ENCODE results near the gene FOCAD. TPM values are rescaled to one million over a fixed set of nuclear protein-coding genes. Genes with fewer than 3 reads are reported as not detected.

The FOCAD gene
- total RNA-seq, 1 donor, result 93.7 TPM

GRCh38 chr9:20848490-20848889 is 164.4 kb downstream of the FOCAD start:
- H3K4me3 ChIP-seq (ENCODE audit: low read depth, low read length), result no peak overlapping the region
- peak; percentile 48 for DNase-seq (ENCODE audit: low read depth)
- TF ChIP-seq, protein P1, sequence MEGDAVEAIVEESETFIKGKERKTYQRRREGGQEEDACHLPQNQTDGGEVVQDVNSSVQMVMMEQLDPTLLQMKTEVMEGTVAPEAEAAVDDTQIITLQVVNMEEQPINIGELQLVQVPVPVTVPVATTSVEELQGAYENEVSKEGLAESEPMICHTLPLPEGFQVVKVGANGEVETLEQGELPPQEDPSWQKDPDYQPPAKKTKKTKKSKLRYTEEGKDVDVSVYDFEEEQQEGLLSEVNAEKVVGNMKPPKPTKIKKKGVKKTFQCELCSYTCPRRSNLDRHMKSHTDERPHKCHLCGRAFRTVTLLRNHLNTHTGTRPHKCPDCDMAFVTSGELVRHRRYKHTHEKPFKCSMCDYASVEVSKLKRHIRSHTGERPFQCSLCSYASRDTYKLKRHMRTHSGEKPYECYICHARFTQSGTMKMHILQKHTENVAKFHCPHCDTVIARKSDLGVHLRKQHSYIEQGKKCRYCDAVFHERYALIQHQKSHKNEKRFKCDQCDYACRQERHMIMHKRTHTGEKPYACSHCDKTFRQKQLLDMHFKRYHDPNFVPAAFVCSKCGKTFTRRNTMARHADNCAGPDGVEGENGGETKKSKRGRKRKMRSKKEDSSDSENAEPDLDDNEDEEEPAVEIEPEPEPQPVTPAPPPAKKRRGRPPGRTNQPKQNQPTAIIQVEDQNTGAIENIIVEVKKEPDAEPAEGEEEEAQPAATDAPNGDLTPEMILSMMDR (IDR thresholded peaks at IDR 0.05; ENCODE audit: insufficient read depth, low read depth, low read length), result no peak

DNA sequence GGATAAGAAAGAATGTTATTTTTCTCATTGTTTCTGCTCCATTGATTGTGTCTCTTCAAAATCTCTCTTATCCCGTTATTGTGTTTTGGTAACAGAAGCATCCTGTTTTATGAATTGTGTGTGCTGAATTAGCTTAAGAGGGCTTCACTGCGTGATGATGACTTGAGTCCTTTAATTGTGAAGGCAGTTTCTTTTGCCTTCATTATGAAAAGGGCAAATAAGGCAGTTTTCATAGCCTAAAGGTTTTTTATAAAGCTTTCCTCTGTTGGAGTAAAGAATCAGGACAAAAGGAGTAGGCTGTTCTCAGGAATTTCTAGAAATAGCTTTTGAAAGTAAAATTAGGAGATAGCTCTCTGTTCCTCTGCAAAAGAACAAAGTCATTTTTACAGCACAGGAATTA is 169.8 kb downstream of the FOCAD start:
- no peak for DNase-seq (ENCODE audit: low read depth)
- TF ChIP-seq, protein P1 (IDR thresholded peaks at IDR 0.05; ENCODE audit: insufficient read depth, low read depth, low read length), result no peak
- H3K4me3 ChIP-seq (ENCODE audit: low read depth, low read length), result no peak overlapping the region

GRCh38 chr9:20854444-20854843 is 170.4 kb downstream of the FOCAD start:
- TF ChIP-seq, protein P1 (IDR thresholded peaks at IDR 0.05; ENCODE audit: insufficient read depth, low read depth, low read length), result no peak
- no peak overlapping the region for H3K4me3 ChIP-seq (ENCODE audit: low read depth, low read length)
- peak; percentile 84 for DNase-seq (ENCODE audit: low read depth)

DNA sequence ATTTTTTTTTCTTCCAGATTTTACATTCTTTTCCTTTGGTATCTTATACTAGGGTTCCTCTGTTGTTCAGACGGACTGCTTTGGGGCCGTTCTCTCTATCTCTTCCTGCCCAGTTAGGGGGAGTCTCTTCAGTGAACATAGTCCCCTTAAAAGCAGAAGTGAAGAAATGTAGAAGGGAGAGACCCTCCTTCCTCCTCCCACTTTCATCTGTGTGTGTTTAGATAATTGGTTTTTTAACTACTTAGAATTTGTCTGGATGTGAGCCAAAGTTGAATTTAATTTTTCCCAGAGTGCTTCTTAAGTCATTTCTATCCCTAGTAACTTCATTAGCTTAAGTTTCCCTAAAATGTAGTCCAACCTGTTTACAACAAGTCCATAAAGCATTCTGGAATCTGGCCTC is 179.9 kb downstream of the FOCAD start:
- no peak overlapping the region for H3K4me3 ChIP-seq (ENCODE audit: low read depth, low read length)
- TF ChIP-seq, protein P1 (IDR thresholded peaks at IDR 0.05; ENCODE audit: insufficient read depth, low read depth, low read length), result no peak
- DNase-seq (ENCODE audit: low read depth), result no peak

GRCh38 chr9:20865347-20865746 is 181.3 kb downstream of the FOCAD start:
- DNase-seq (ENCODE audit: low read depth), result no peak
- no peak overlapping the region for H3K4me3 ChIP-seq (ENCODE audit: low read depth, low read length)
- TF ChIP-seq, protein P1 (IDR thresholded peaks at IDR 0.05; ENCODE audit: insufficient read depth, low read depth, low read length), result no peak

DNA sequence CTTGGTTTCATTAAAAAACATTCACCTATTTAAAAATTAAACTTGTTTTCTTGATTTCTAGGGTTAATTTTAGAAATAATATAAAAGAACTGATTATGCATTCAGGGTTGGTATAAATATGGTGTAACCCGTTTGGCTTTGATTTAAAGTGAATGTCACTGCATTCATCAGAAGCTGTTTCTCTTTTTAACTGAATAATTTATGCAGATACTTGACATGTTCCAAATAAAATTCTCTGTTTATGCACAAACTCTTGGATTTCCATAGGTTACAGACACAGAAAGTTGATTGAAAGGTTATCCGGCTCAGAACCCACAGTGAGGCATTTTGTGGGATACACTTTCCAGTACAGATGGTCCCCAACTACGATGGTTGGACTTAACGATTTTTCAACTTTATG is 186.1 kb downstream of the FOCAD start:
- TF ChIP-seq, protein P1 (IDR thresholded peaks at IDR 0.05; ENCODE audit: insufficient read depth, low read depth, low read length), result no peak
- H3K4me3 ChIP-seq (ENCODE audit: low read depth, low read length), result no peak overlapping the region
- DNase-seq (ENCODE audit: low read depth), result no peak

GRCh38 chr9:20872340-20872977 is 188.4 kb downstream of the FOCAD start:
- peak; percentile 86 for DNase-seq (ENCODE audit: low read depth)
- TF ChIP-seq, protein P1 (IDR thresholded peaks at IDR 0.05; ENCODE audit: insufficient read depth, low read depth, low read length), result no peak

More at GRCh38 chr9:20872340-20872977, 188.4 kb downstream of the FOCAD start:
- H3K4me3 ChIP-seq (ENCODE audit: low read depth, low read length), result no peak overlapping the region
